Measurements from ENCODE around the gene RASSF4.
A peak's percentile ranks its signal among the peaks of the same experiment; 100 is the strongest.

The RASSF4 gene

GRCh38 chr10:44976352-44977198 lies 17.0 kb downstream of the RASSF4 start:
- no peak for DNase-seq (ENCODE audit: low spot score)

- DNase-seq (ENCODE audit: low spot score) = no peak
Measured at GRCh38 chr10:44977287-44978212, 17.9 kb downstream of the RASSF4 start.

- no peak for DNase-seq (ENCODE audit: low spot score)
Measured at GRCh38 chr10:44978213-44978569, 18.6 kb downstream of the RASSF4 start.

GRCh38 chr10:44978570-44979280 lies 19.1 kb downstream of the RASSF4 start, which contains the start of gene DEPP1:
Gene DEPP1 (minus strand): TSS chr10:44978809. CDS start chr10:44978030, 779 bp downstream.
- DNase-seq (ENCODE audit: low spot score) = peak; percentile 88

GRCh38 chr10:44979281-44980191 lies 19.9 kb downstream of the RASSF4 start:
- DNase-seq (ENCODE audit: low spot score) = no peak

- DNase-seq (ENCODE audit: low spot score) = no peak
Measured at GRCh38 chr10:44980309-44981171, 20.9 kb downstream of the RASSF4 start.

- DNase-seq (ENCODE audit: low spot score) = peak; percentile 84
Measured at GRCh38 chr10:44981172-44982113, 21.8 kb downstream of the RASSF4 start.

GRCh38 chr10:44982114-44982460 lies 22.5 kb downstream of the RASSF4 start:
- no peak for DNase-seq (ENCODE audit: low spot score)

GRCh38 chr10:44982496-44982895 lies 22.9 kb downstream of the RASSF4 start:
- DNase-seq (ENCODE audit: low spot score) = no peak

GRCh38 chr10:44983066-44983894 lies 23.7 kb downstream of the RASSF4 start:
- DNase-seq (ENCODE audit: low spot score) = no peak

- DNase-seq (ENCODE audit: low spot score) = no peak
Measured at GRCh38 chr10:44983895-44984278, 24.3 kb downstream of the RASSF4 start.

GRCh38 chr10:44984671-44985101 lies 25.1 kb downstream of the RASSF4 start:
- no peak for DNase-seq (ENCODE audit: low spot score)

- DNase-seq (ENCODE audit: low spot score) = peak; percentile 55
Measured at GRCh38 chr10:44985175-44985681, 25.6 kb downstream of the RASSF4 start.

- no peak for DNase-seq (ENCODE audit: low spot score)
Measured at GRCh38 chr10:44986179-44986578, 26.6 kb downstream of the RASSF4 start.

- no peak for DNase-seq (ENCODE audit: low spot score)
Measured at GRCh38 chr10:44986670-44987069, 27.1 kb downstream of the RASSF4 start.

- DNase-seq (ENCODE audit: low spot score) = no peak
Measured at GRCh38 chr10:44988957-44989585, 29.5 kb downstream of the RASSF4 start.

- DNase-seq (ENCODE audit: low spot score) = no peak
Measured at GRCh38 chr10:44989597-44990301, 30.1 kb downstream of the RASSF4 start.

Data from hepatic stellate cell (primary cell).